ENCODE data around the gene PAIP2B. TPM values are rescaled to one million over a fixed set of nuclear protein-coding genes. Genes with fewer than 3 reads are reported as not detected.

PAIP2B gene
- total and polyA plus RNA-seq, 2 of the 13 experiments (the other 11 are each of a cell fraction or from before 2014, with no cell fraction given): 0.16 to 0.29 TPM

DNA sequence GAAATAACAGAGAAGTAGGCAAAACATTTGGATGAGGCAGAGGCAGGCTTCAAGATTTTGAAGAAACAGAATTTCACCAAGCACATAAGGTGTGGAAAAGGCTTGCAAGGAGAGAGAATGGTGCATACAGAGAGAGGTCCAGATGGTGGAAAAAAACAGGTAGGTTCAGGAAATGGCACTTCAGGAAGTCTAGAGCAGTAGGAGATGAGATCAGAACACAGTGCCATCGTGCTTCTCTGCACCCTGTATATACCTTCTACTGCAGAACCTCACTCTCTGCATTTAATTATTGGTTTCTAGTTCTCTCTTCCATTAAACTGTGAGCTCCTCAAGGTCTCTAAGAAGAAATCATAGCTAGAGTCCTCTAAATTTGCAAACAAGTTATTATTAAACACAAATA is 2.4 kb downstream of the PAIP2B start (continued):
- TF ChIP-seq AGO1 (IDR thresholded peaks at IDR 0.05; ENCODE audit: low read depth, low read length, poor library complexity, severe bottlenecking) (no peak), ZNF550 (CRISPR knock-in tag; IDR thresholded peaks at IDR 0.05; ENCODE audit: borderline replicate concordance) (no peak), SPEN (CRISPR knock-in tag; IDR thresholded peaks at IDR 0.05; ENCODE audit: low read depth) (no peak)

DNA sequence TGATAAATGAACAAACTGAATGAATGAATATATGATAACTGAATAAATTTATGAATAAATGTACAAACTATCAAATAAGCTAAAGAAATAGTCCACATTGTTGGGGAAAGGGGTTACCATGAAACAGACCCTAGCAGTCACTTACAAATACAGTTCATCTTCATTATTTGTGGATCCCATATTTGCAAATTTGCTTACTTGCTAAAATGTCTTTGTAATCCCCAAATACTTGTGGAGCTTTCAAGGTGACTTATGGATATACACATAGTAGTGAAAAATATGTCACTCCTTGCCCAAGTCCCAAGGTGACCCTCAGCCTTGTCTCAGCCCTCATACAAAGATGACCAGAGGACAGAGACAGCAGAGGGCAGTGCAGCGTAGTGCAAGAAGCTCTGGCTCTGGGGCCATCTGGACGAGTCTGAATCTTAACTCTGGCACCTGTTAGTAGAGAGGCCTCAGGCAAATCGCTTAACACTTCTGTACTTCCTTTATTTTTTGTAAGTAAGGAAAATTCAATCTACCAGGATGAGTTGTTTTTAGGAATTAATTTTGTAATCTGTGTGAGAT is 3.1 kb downstream of the PAIP2B start:
- POLR2A ChIA-PET: no interaction called here
- no peak overlapping the region for H3K4me3 ChIP-seq (replicated peaks in 1 of 3; ENCODE audit: insufficient read depth in 1 of 3, low read depth in 2 of 3, low read length in 3 of 3)
- ATAC-seq (peak; percentile 70), FAIRE-seq (peak; percentile 77), DNase-seq (ENCODE audit: low spot score) (peak; percentile 52)
- H3K27me3 ChIP-seq (ENCODE audit: control insufficient read depth in 1 of 2, insufficient read depth in 2 of 2, low read length in 2 of 2): peaks cover 4 to 29% of the 10 kb centered on the region in 2 experiments
- no TSS peak for BruUV-seq (replicated peaks)
- in situ Hi-C loops (cut with HindIII; ENCODE audit: extremely low pct_ligation_motif_present, low pct_unique_long_range_greater_than_20kb): loop anchor here (10.0 kb wide), 1 partner anchor 291 kb away; no protein-coding TSS in a partner anchor
- intact Hi-C loops (cut with micrococcal nuclease; ENCODE audit: unreplicated experiment): no loop called here
- H3K79me2 ChIP-seq (ENCODE audit: insufficient read depth, low read length): no peaks in the 10 kb centered on the region
- WGBS (ENCODE audit: low lambda C conversion rate): 2% methylated on average over 3 of the region's 3 CpGs
- H4K20me1 ChIP-seq (ENCODE audit: insufficient read depth, low read length): no peaks in the 10 kb centered on the region
- no peaks in the 10 kb centered on the region for H3K36me3 ChIP-seq (replicated peaks in 1 of 2; ENCODE audit: control insufficient read depth in 1 of 2, insufficient read depth in 2 of 2, low read length in 2 of 2)
- H3K27ac ChIP-seq (ENCODE audit: extremely low read length, insufficient read depth, low read length): no peak overlapping the region
- H3K4me2 ChIP-seq (ENCODE audit: low read depth, low read length): no peak overlapping the region
- H3K9ac ChIP-seq (ENCODE audit: insufficient read depth, low read depth, low read length): no peak overlapping the region
- 0 out of 2 replicates have a peak, but pooled peaks cover 11% of the 10 kb centered on the region for H3K4me1 ChIP-seq (ENCODE audit: insufficient read depth, low read length)
- H3K9me3 ChIP-seq (ENCODE audit: low read length): no peaks in the 10 kb centered on the region
- CTCF ChIA-PET (ENCODE audit: low intra/inter-chr PET ratio, low total read pairs): interaction anchor here (1.6 kb wide), 1 partner anchor 286 kb away, joined by 8 read pairs; no protein-coding TSS in a partner anchor
- H2AFZ ChIP-seq (ENCODE audit: low read length): no peak overlapping the region
- TF ChIP-seq, protein P1, sequence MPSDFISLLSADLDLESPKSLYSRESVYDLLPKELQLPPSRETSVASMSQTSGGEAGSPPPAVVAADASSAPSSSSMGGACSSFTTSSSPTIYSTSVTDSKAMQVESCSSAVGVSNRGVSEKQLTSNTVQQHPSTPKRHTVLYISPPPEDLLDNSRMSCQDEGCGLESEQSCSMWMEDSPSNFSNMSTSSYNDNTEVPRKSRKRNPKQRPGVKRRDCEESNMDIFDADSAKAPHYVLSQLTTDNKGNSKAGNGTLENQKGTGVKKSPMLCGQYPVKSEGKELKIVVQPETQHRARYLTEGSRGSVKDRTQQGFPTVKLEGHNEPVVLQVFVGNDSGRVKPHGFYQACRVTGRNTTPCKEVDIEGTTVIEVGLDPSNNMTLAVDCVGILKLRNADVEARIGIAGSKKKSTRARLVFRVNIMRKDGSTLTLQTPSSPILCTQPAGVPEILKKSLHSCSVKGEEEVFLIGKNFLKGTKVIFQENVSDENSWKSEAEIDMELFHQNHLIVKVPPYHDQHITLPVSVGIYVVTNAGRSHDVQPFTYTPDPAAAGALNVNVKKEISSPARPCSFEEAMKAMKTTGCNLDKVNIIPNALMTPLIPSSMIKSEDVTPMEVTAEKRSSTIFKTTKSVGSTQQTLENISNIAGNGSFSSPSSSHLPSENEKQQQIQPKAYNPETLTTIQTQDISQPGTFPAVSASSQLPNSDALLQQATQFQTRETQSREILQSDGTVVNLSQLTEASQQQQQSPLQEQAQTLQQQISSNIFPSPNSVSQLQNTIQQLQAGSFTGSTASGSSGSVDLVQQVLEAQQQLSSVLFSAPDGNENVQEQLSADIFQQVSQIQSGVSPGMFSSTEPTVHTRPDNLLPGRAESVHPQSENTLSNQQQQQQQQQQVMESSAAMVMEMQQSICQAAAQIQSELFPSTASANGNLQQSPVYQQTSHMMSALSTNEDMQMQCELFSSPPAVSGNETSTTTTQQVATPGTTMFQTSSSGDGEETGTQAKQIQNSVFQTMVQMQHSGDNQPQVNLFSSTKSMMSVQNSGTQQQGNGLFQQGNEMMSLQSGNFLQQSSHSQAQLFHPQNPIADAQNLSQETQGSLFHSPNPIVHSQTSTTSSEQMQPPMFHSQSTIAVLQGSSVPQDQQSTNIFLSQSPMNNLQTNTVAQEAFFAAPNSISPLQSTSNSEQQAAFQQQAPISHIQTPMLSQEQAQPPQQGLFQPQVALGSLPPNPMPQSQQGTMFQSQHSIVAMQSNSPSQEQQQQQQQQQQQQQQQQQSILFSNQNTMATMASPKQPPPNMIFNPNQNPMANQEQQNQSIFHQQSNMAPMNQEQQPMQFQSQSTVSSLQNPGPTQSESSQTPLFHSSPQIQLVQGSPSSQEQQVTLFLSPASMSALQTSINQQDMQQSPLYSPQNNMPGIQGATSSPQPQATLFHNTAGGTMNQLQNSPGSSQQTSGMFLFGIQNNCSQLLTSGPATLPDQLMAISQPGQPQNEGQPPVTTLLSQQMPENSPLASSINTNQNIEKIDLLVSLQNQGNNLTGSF (CRISPR knock-in tag; IDR thresholded peaks at IDR 0.05): no peak
- TF ChIP-seq RBM22 (optimal IDR thresholded peaks at IDR 0.05; ENCODE audit: low read length) (no peak), NR3C1 (CRISPR knock-in tag; IDR thresholded peaks at IDR 0.05) (no peak), JARID2 (CRISPR knock-in tag; IDR thresholded peaks at IDR 0.05; ENCODE audit: insufficient replicate concordance) (no peak), RFX5 (IDR thresholded peaks at IDR 0.05; ENCODE audit: low read depth, low read length) (no peak), GTF3A (CRISPR knock-in tag; conservative IDR thresholded peaks at IDR 0.05) (no peak), ZNF607 (CRISPR knock-in tag; IDR thresholded peaks at IDR 0.05; ENCODE audit: borderline replicate concordance) (no peak), ZNF207 (IDR thresholded peaks at IDR 0.05; ENCODE audit: borderline replicate concordance) (no peak), RAD21 (CRISPR knock-in tag; IDR thresholded peaks at IDR 0.05) (0 out of 2 replicates have a peak, but pooled peaks have one; percentile 35), AKAP8 (CRISPR knock-in tag; IDR thresholded peaks at IDR 0.05) (no peak), CTCF (CRISPR knock-in tag; IDR thresholded peaks at IDR 0.05) (peak; percentile 77), YEATS4 (CRISPR knock-in tag; IDR thresholded peaks at IDR 0.05; ENCODE audit: borderline replicate concordance) (no peak), STAG1 (CRISPR knock-in tag; IDR thresholded peaks at IDR 0.05) (peak; percentile 73), TMF1 (CRISPR knock-in tag; IDR thresholded peaks at IDR 0.05; ENCODE audit: low read depth) (no peak), ATM (IDR thresholded peaks at IDR 0.05; ENCODE audit: borderline replicate concordance) (no peak)
